HepG2 (cell line): ENCODE data around the gene RPS14. TPM values are rescaled to one million over a fixed set of nuclear protein-coding genes. Genes with fewer than 3 reads are reported as not detected.

Experiments
- REL ChIP-seq: sonication (generic); formaldehyde crosslinking; conservative IDR thresholded peaks from 2 replicates; pipeline ENCODE4 v1.8.0; 2022; ENCODE audit warnings: mild to moderate bottlenecking, missing genetic modification reagents, moderate library complexity
- ZNF547 ChIP-seq: sonication (generic); formaldehyde crosslinking; IDR thresholded peaks from 2 replicates; pipeline ENCODE4 v1.5.1; 2020; ENCODE audit warnings: mild to moderate bottlenecking, missing genetic modification reagents
- polyA plus RNA-seq, 8 experiments: library from polyadenylated mRNA; depleted of rRNA in 3 of 8; stranded (reverse) in 7 of 8; unstranded in 1 of 8; fragments of >200 nt; fragmentation: Illumina TruSeq in 4 of 8; extraction: Trizol in 4 of 8; gene quantifications; 2 replicates each; pipeline versions ENCODE4 v1.2.1 to v1.2.3, GENCODE V29; 2011 to 2016; ENCODE audit warnings: low read depth in 4 of 8, missing spikeins in 1 of 8, mixed read lengths in 1 of 8; ENCODE audit not compliant: insufficient read depth in 1 of 8
- total RNA-seq, 5 experiments: library from RNA; depleted of rRNA; stranded (reverse); fragments of >200 nt; fragmentation: Illumina TruSeq; extraction: Trizol; gene quantifications; 2 replicates each; pipeline ENCODE4 v1.2.3, GENCODE V29; 2016; ENCODE audit warnings: low read depth in 1 of 5
- TF ChIP-seq, protein P1 (sequence below), 2 experiments: sonication (generic) in 1 of 2; formaldehyde crosslinking in 1 of 2; IDR thresholded peaks; 2 replicates each; pipeline versions ENCODE4 v1.6.1 to v1.9.0; 2014 to 2022; ENCODE audit warnings: antibody characterized with exemption in 1 of 2, borderline replicate concordance in 1 of 2, inconsistent platforms in 1 of 2, low read depth in 1 of 2, missing genetic modification reagents in 1 of 2
- TF ChIP-seq, protein P2 (sequence below): sonication (generic); formaldehyde crosslinking; IDR thresholded peaks from 2 replicates; pipeline ENCODE4 v1.9.0; 2022; ENCODE audit warnings: low read depth, missing genetic modification reagents

RPS14 gene
- total and polyA plus RNA-seq, 2 of the 13 experiments (the other 11 are each of a cell fraction or from before 2014, with no cell fraction given): 2,116 to 3,295 TPM

DNA sequence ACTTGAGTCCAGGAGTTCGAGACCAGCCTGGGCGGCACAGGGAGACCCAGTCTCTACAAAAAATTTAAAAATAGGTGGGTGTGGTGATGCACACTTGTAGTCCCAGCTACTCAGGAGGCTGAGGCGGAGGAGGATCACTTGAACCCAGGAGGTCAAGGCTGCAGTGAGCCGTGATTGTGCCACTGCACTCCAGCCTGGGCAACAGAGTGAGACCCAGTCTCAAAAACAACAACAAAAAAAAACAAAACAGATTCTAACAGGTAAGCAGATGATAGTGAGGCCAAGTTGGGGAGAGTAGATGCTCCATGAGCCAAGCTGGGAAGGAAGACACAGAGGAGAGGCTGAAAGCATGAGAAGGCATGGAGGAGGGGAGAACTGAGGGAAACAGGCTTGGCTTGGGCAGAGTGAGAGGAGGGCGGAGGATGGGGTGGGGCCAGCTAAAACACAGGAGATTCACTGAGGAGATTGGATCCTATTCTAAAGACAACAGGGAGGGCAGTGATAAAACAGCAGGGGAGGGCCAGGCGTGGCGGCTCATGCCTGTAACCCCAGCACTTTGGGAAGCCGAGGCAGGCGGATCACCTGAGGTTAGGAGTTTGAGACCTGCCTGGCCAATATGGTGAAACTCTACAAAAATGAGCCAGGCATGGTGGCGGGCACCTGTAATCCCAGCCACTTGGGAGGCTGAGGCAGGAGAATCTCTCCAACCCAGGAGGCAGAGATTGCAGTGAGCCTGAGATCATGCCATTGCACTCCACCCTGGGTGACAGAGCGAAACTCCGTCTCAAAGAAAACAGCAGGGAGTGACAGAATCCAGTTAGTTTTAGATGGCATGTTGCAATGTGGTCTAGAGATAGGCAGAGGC, 8.4 kb downstream of the RPS14 start (continued):
- TF ChIP-seq REL: no peak
- TF ChIP-seq, protein P1, sequence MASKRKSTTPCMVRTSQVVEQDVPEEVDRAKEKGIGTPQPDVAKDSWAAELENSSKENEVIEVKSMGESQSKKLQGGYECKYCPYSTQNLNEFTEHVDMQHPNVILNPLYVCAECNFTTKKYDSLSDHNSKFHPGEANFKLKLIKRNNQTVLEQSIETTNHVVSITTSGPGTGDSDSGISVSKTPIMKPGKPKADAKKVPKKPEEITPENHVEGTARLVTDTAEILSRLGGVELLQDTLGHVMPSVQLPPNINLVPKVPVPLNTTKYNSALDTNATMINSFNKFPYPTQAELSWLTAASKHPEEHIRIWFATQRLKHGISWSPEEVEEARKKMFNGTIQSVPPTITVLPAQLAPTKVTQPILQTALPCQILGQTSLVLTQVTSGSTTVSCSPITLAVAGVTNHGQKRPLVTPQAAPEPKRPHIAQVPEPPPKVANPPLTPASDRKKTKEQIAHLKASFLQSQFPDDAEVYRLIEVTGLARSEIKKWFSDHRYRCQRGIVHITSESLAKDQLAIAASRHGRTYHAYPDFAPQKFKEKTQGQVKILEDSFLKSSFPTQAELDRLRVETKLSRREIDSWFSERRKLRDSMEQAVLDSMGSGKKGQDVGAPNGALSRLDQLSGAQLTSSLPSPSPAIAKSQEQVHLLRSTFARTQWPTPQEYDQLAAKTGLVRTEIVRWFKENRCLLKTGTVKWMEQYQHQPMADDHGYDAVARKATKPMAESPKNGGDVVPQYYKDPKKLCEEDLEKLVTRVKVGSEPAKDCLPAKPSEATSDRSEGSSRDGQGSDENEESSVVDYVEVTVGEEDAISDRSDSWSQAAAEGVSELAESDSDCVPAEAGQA (IDR thresholded peaks at IDR 0.05; ENCODE audit: low read depth): no peak
- TF ChIP-seq, protein P1 (CRISPR knock-in tag; IDR thresholded peaks at IDR 0.05; ENCODE audit: borderline replicate concordance): no peak
- TF ChIP-seq, protein P2, sequence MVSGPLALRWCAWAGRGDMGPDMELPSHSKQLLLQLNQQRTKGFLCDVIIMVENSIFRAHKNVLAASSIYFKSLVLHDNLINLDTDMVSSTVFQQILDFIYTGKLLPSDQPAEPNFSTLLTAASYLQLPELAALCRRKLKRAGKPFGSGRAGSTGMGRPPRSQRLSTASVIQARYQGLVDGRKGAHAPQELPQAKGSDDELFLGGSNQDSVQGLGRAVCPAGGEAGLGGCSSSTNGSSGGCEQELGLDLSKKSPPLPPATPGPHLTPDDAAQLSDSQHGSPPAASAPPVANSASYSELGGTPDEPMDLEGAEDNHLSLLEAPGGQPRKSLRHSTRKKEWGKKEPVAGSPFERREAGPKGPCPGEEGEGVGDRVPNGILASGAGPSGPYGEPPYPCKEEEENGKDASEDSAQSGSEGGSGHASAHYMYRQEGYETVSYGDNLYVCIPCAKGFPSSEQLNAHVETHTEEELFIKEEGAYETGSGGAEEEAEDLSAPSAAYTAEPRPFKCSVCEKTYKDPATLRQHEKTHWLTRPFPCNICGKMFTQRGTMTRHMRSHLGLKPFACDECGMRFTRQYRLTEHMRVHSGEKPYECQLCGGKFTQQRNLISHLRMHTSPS (CRISPR knock-in tag): no peak
- no peak for TF ChIP-seq ZNF547 (CRISPR knock-in tag)
